Stimulated activated CD8-positive, alpha-beta memory T cell treated with anti-CD3 and anti-CD28 coated beads, Interleukin-4, amount 100 ng/mL, for 48 hours (primary cell): ENCODE measurements around the gene ZSCAN26.
A peak's percentile ranks its signal among the peaks of the same experiment; 100 is the strongest.
"Not testable (repeated sequence)": the region's sequence is repeated elsewhere in the genome, so short reads cannot be mapped to it uniquely, and the experiment has no call there.

ENCODE experiments used
- DNase-seq: peaks from one replicate; pipeline ENCODE4 v3.0.0-alpha.2; 2020

ZSCAN26 gene

GRCh38 chr6:28258877-28259777 lies 7.8 kb upstream of the ZSCAN26 start, which contains the start of gene NKAPL:
NKAPL (plus strand) TSS chr6:28259297; CDS start chr6:28259372, 75 bp downstream.
- DNase-seq, result peak; percentile 77

- DNase-seq, result no peak
These were observed 3.0 kb upstream of the ZSCAN26 start for GRCh38 chr6:28263922-28264321.

GRCh38 chr6:28264834-28265401 lies 2.0 kb upstream of the ZSCAN26 start:
- DNase-seq, result no peak

GRCh38 chr6:28266563-28266961 lies 381 bp upstream of the ZSCAN26 start:
- DNase-seq, result no peak

DNA sequence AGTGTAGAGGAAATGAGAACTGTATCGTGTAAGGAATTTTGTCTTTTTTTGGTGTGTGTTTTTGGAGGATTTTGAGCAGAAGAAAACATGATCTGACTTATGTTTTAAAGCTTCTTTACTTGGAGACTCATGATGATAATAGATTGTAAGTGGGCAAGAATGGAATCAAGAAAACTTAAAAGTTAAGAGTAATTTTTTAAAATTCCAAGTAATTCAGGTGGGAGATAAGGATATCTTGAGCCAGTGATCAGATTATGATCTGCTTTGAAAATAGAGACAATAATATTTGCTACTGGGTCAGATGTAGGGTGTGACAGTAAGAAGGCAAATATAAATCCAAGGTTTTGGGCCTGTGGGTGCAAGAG lies 734 bp downstream of the ZSCAN26 start:
- DNase-seq, result no peak

GRCh38 chr6:28269492-28269891 lies 2.5 kb downstream of the ZSCAN26 start:
- DNase-seq, result no peak

DNA sequence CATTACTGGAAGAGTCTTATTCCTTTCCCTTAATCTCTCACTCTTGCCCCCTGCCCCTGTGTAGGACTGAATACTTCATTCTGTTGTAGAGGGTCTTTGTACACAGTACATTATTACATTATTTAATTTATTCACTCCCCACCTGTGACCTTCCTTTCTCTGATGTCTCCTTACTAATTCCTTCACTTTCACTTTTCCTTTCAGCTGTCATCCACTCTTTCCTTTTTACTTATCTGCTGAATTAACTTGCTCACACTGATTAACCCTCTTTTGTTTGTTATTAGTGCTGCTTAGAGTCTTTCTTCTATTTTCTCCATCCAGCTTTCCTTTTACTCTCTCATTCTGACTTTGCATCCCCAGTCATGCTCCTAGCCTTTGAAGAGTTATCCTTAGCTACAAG lies 7.9 kb downstream of the ZSCAN26 start:
- DNase-seq, result no peak

DNA sequence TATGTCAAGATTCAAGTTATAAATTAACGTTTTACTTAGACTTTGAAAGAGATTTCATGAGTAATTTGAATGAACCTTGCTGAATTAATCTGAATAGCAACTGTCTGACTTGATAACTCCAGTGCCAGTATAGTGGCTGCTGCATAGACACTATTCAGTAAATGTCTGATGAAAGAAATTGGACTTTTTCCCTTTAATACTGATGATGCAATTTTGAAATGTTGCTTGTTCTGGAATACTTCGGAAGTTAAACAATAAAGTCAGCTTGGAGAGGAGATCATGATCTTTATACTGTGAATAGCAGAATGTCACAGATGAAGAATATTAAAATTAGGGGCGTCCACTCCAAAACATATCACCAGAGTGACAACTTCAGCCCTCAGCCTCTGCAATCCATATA lies 10.8 kb downstream of the ZSCAN26 start:
- no peak for DNase-seq

DNA sequence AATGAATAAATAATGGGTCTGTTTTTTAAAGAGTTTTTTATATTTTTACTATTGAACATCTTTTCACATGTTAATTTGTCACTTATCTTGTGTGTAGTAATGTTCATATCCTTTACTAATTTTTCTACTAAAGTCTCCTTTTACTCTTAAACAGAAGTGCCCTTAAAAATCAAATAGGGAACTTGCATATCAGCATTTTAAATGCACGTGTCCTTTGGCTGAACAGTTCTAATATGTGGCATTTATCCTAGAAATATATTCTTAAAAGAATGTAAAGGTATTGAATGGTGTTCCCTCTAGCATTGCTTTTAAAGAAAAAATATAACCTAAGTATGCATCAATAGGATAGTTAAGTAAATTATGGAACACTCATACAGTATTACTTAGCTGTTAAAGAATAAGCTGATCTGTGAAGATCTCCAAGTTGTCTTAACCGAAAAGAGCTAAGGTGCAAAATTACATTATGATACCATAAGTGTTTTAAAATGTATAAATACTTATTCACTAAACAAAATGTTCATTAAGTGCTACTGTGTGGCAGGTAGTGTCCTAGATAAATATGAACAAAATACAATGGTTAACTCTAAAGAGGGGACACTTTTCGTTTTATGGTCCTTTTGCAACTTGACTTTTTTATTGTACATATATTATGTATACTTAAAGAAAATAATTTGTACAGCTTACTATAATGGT lies 13.8 kb downstream of the ZSCAN26 start:
- no peak for DNase-seq

- peak; percentile 79 for DNase-seq
These were observed 14.5 kb downstream of the ZSCAN26 start, which contains the start of gene PGBD1 for GRCh38 chr6:28281288-28282064. PGBD1 (plus strand) TSS chr6:28281572; CDS start chr6:28283814, 2,242 bp downstream.

DNA sequence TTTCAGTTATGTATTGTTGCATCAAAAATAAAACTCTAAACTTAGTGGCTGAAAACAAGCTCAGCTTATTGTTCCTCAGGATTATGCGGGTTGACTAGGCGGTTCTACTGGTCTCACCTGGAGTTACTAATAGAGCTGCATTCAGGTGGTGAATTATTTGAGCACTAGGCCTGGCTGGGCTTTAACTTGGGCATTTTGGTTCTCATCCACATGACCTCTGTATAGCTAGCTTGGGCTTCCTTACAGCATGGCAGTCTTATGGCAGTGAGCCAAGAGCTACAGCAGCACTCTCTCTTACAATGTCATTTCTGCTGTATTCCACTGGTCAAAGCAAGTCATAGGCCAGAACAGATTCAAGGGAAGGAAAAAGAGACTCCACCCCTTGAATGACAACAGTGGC lies 16.0 kb downstream of the ZSCAN26 start:
- DNase-seq, result no peak

DNA sequence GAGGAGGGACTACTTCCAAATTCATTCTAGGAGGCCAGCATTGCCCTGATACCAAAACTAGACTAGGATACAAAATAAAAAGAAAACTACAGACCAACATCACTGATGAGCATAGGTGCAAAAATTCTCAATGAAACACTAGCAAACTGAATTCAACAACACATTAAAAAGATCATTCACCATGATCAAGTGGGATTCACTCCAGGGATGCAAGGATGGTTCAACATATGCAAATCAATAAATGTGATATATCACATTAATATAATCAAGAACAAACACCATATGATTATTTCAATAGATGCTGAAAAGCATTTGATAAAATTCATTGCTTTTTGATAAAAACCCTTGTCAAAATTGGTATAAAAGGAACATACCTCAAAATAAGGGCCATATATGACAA lies 24.6 kb downstream of the ZSCAN26 start:
- no peak for DNase-seq

- no peak for DNase-seq
These were observed 28.4 kb downstream of the ZSCAN26 start for GRCh38 chr6:28295326-28295725.

- DNase-seq, result no peak
These were observed 29.6 kb downstream of the ZSCAN26 start for GRCh38 chr6:28296520-28297060.

- no peak for DNase-seq
These were observed 36.6 kb downstream of the ZSCAN26 start for GRCh38 chr6:28303570-28303969.

DNA sequence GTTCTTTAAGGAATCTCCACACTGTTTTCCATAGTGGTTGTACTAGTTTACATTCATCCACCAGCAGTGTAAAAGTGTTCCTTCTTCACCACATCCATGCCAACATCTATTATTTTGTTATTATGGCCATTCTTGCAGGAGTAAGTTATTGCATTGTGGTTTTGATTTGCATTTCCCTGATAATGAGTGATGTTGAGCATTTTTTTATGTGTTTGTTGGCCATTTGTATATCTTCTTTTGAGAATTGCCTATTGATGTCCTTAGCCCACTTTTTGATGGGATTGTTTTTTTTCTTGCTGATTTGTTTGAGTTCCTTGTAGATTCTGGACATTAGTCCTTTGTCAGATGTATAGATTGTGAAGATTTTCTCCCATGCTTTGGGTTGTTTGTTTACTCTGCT lies 39.4 kb downstream of the ZSCAN26 start:
- not testable (repeated sequence) for DNase-seq

DNA sequence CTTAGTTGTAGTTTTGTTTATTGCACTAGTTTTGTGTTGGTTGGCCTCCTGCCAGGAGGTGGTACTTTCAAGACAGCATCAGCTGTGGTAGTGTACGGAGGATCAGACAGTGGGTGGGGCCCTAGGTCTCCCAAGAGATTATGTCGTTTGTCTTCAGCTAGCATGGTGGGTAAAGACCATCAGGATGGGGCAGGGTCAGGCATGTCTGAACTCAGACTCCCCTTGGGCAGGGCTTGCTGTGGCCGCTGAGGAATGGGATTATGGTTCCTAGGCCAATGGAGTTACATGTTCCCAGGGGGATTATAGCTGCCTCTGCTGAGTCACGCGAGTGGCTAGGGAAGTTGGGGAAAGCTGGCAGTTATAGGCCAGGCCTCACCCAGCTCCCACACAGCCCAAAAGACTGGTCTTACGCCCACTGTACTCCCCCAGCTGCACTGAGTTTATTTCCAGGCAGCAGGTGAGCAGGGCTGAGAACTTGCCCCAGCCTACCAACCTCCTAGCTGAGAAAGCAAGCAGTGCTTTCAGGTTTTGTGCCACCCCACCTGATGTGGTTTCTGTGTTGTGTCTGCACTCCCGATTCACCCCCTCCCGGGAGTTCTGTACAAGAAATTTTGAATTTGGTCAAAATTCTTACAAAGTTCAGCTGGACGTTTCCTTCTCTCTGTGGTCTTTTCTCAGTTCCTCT lies 44.3 kb downstream of the ZSCAN26 start:
- no peak for DNase-seq

DNA sequence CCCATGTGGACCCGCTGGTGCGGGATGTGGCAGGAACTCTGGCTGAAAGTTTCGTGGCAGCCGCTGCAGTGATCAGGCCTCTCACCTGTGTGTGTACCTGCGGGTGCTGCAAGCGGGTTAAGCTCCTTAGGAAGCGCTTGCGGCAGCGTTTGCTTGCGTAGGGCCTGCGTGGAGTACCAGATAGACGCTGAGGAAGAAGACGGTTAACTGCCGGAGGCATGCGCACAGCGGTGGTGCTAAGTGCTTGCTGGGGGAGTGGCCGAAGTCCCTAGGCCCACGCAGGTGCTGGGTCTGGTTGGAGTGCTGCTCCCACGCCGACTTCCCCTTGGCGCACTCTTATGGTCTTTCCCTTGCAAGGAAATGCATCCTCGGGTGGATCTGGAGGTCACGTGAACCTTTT lies 46.0 kb downstream of the ZSCAN26 start:
- DNase-seq, result no peak

GRCh38 chr6:28315628-28316027 lies 48.7 kb downstream of the ZSCAN26 start:
- DNase-seq, result no peak

- DNase-seq, result not testable (repeated sequence)
These were observed 50.9 kb downstream of the ZSCAN26 start for GRCh38 chr6:28317866-28318265.

DNA sequence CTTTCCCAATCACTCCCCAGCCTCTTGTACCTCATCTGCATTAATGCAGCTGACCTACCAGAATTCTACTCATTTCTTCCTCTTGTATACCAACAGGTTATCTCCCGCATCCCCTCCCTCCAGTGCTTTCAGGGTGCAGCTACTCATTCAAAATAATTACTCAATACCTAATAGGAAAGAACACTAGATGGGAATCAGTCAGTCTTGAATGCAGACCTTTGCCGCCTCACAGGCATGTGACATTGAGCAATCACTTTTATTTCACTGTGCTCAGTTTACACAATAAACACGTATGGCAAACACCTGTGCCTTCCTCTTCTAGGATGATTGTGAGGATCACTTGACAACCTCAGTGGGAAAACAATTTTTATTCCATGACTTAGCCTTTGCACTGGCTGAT lies 55.7 kb downstream of the ZSCAN26 start:
- DNase-seq, result no peak

- no peak for DNase-seq
These were observed 57.0 kb downstream of the ZSCAN26 start for GRCh38 chr6:28323813-28324424.
